ENCODE results near the gene CNTNAP2.

GRCh38 chr7:146285418-146285817 lies 168.8 kb downstream of the CNTNAP2 start:
- TF ChIP-seq, protein P1, sequence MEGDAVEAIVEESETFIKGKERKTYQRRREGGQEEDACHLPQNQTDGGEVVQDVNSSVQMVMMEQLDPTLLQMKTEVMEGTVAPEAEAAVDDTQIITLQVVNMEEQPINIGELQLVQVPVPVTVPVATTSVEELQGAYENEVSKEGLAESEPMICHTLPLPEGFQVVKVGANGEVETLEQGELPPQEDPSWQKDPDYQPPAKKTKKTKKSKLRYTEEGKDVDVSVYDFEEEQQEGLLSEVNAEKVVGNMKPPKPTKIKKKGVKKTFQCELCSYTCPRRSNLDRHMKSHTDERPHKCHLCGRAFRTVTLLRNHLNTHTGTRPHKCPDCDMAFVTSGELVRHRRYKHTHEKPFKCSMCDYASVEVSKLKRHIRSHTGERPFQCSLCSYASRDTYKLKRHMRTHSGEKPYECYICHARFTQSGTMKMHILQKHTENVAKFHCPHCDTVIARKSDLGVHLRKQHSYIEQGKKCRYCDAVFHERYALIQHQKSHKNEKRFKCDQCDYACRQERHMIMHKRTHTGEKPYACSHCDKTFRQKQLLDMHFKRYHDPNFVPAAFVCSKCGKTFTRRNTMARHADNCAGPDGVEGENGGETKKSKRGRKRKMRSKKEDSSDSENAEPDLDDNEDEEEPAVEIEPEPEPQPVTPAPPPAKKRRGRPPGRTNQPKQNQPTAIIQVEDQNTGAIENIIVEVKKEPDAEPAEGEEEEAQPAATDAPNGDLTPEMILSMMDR (conservative IDR thresholded peaks at IDR 0.05; ENCODE audit: low read depth, low read length) = no peak
- TF ChIP-seq EZH2 (IDR thresholded peaks at IDR 0.05; ENCODE audit: borderline replicate concordance, low read depth, low read length, poor library complexity, severe bottlenecking) = no peak
